T-helper 1 cell treated with Interleukin-12 subunit alpha and Interleukin-12 subunit beta and Interleukin-4 antibody, amounts not matched to agents 30 μg/mL and 1 μg/mL, for 36 hours (primary cell): ENCODE data around the gene SCAF1.
A peak's percentile ranks its signal among the peaks of the same experiment; 100 is the strongest.

Experiments
- H3K27ac Mint-ChIP-seq: one replicate; pipeline ENCODE4 v1.8.0; 2021; ENCODE audit warnings: mild to moderate bottlenecking, mixed read lengths
- H3K27me3 Mint-ChIP-seq: one replicate; pipeline ENCODE4 v1.8.0; 2021; ENCODE audit warnings: low read depth, mixed read lengths
- H3K36me3 Mint-ChIP-seq: one replicate; pipeline ENCODE4 v1.8.0; 2021; ENCODE audit warnings: low read depth, mixed read lengths
- H3K4me1 Mint-ChIP-seq: one replicate; pipeline ENCODE4 v1.8.0; 2021; ENCODE audit warnings: low read depth, mixed read lengths
- H3K4me3 Mint-ChIP-seq: one replicate; pipeline ENCODE4 v1.8.0; 2021; ENCODE audit warnings: mild to moderate bottlenecking, moderate library complexity, mixed read lengths
- H3K9me3 Mint-ChIP-seq: one replicate; pipeline ENCODE4 v1.8.0; 2021; ENCODE audit warnings: mixed read lengths

The SCAF1 gene

GRCh38 chr19:49679771-49680413, 37.9 kb downstream of the SCAF1 start:
- peak overlapping the region; percentile 28 for H3K4me3 Mint-ChIP-seq
- H3K27me3 Mint-ChIP-seq: no peaks in the 10 kb centered on the region
- H3K27ac Mint-ChIP-seq: peak overlapping the region; percentile 41
- no peaks in the 10 kb centered on the region for H3K9me3 Mint-ChIP-seq
- peaks cover 13% of the 10 kb centered on the region for H3K36me3 Mint-ChIP-seq
- peaks cover 23% of the 10 kb centered on the region for H3K4me1 Mint-ChIP-seq

DNA sequence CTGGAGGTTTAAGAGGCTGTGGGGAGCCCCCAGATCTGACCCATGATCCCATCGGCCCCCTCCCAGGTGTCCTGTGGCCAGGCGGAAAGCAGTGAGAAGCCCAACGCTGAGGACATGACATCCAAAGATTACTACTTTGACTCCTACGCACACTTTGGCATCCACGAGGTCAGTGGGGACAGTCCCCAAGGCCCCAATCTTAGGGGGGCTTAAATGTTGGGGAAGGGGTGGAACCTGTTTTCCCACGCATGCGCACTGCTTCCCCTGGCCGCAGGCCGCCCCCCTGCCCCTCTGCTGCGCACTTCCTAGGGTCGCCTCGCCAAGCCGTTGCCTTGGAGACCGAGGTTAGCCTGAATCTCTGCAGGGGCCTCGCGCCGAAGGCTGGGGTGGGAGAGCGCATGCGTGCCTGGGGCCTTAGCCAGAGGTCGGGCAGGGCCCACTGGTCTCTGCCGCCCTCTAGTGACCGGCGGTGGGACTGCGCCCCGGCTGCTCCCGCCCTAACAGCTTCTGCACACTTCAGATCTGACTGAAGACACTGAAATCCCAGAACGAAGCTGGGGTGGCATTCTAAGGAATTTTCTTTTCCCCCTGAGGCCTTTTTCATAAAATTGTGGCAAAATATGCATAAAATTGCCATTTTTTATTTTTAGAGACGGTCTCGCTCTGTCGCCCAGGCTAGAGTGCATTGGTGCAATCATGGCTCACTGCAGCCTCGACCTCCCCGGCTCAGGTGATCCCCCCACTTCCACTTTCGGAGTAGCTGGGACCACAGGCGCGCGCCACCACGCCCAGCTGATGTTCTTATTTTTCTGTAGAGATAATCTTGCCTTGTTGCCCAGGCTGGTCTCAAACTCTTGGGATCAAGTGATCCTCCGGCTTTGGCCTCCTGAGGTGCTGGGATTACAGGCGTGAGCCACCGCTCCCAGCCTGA, 38.7 kb downstream of the SCAF1 start:
- Mint-ChIP-seq H3K4me3 (no peak overlapping the region), H3K9me3 (no peaks in the 10 kb centered on the region), H3K4me1 (peaks cover 23% of the 10 kb centered on the region), H3K27me3 (no peaks in the 10 kb centered on the region), H3K36me3 (peaks cover 17% of the 10 kb centered on the region), H3K27ac (no peak overlapping the region)

DNA sequence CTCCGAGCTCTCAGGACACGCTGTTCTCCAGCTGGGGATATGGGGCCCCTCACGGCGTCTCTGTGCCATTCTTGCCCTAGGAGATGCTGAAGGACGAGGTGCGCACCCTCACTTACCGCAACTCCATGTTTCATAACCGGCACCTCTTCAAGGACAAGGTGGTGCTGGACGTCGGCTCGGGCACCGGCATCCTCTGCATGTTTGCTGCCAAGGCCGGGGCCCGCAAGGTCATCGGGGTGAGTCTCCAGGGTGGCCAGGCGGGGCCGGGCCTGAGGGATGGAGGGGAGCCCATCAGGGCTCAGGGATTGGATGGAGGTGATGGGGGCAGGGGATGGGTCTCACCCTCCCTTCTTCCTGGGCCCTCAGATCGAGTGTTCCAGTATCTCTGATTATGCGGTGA, 39.8 kb downstream of the SCAF1 start:
- Mint-ChIP-seq H3K4me1 (peaks cover 21% of the 10 kb centered on the region), H3K4me3 (no peak overlapping the region), H3K9me3 (no peaks in the 10 kb centered on the region), H3K36me3 (peaks cover 19% of the 10 kb centered on the region), H3K27me3 (no peaks in the 10 kb centered on the region), H3K27ac (no peak overlapping the region)

GRCh38 chr19:49682274-49682673, 40.3 kb downstream of the SCAF1 start:
- no peaks in the 10 kb centered on the region for H3K9me3 Mint-ChIP-seq
- no peaks in the 10 kb centered on the region for H3K27me3 Mint-ChIP-seq
- H3K4me3 Mint-ChIP-seq: no peak overlapping the region

GRCh38 chr19:49683814-49684250, 41.8 kb downstream of the SCAF1 start:
- Mint-ChIP-seq H3K4me1 (peaks cover 16% of the 10 kb centered on the region), H3K9me3 (no peaks in the 10 kb centered on the region), H3K36me3 (peaks cover 21% of the 10 kb centered on the region), H3K27me3 (no peaks in the 10 kb centered on the region), H3K27ac (no peak overlapping the region), H3K4me3 (no peak overlapping the region)

More at GRCh38 chr19:49682274-49682673, 40.3 kb downstream of the SCAF1 start:
- H3K27ac Mint-ChIP-seq: no peak overlapping the region
- H3K36me3 Mint-ChIP-seq: peaks cover 19% of the 10 kb centered on the region
- peaks cover 21% of the 10 kb centered on the region for H3K4me1 Mint-ChIP-seq

DNA sequence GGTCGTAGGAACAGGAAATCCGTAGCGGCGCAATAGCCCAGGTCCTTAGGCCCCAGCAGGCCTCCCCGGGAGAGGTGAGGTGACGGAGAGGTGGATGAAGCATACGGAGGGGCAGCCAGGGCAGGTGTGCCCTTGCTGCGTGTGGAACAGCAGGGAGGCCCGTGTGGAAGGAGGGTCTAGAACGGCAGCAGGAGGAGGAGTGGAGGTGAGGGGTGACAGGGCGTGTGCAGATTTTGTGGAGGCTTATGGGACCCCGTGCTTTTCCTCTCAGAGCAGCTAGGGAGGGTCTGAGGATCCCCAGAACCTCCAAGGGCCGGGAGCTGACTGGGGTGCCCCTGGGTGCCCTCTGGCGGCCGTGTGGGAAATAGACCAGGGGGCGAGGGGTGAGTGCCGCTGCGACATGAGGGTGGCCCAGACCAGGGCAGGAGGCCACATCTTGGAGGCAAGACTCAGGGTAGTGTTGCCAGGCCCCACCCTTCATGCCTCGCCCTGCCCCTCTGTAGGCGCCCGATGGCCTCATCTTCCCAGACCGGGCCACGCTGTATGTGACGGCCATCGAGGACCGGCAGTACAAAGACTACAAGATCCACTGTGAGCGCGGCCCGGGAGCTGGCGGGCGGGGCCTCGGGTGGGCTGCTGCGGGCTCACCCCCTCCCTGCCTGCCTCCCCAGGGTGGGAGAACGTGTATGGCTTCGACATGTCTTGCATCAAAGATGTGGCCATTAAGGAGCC, 42.4 kb downstream of the SCAF1 start:
- no peak overlapping the region for H3K27ac Mint-ChIP-seq
- H3K36me3 Mint-ChIP-seq: peaks cover 21% of the 10 kb centered on the region
- peaks cover 16% of the 10 kb centered on the region for H3K4me1 Mint-ChIP-seq
- H3K27me3 Mint-ChIP-seq: no peaks in the 10 kb centered on the region
- no peak overlapping the region for H3K4me3 Mint-ChIP-seq
- H3K9me3 Mint-ChIP-seq: no peaks in the 10 kb centered on the region

DNA sequence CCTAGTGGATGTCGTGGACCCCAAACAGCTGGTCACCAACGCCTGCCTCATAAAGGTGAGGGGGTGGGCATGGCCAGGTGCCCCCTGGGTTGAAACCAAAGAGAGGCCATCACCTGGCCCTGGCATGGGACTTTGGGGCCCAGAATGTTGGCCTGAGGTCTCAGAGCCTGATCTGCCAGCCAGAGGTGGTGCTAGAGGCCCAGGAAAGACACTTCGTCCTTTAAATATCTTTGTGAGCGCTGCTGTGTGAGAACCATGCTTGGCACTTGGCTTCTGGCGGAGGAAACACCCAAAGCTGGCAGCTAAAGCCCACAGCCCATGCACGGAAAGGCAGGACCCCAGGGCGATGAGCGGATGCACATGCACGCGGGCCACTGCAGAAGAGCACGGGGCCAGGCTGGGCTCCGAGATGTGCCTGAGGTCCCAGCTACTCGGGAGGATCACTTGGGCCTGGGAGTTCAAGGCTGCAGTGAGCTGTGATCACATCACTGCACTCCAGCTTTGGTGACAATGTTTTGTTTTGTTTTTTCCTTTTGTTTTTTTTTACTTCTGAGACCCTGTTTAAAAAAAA, 43.1 kb downstream of the SCAF1 start:
- no peak overlapping the region for H3K27ac Mint-ChIP-seq
- H3K4me1 Mint-ChIP-seq: peaks cover 14% of the 10 kb centered on the region
- peaks cover 25% of the 10 kb centered on the region for H3K36me3 Mint-ChIP-seq
- H3K4me3 Mint-ChIP-seq: no peak overlapping the region
- no peaks in the 10 kb centered on the region for H3K27me3 Mint-ChIP-seq
- no peaks in the 10 kb centered on the region for H3K9me3 Mint-ChIP-seq

GRCh38 chr19:49685845-49686332, 43.9 kb downstream of the SCAF1 start:
- Mint-ChIP-seq H3K4me3 (no peak overlapping the region), H3K27ac (peak overlapping the region; percentile 41), H3K36me3 (peaks cover 27% of the 10 kb centered on the region), H3K9me3 (no peaks in the 10 kb centered on the region), H3K27me3 (peaks cover 7% of the 10 kb centered on the region), H3K4me1 (peaks cover 18% of the 10 kb centered on the region)

DNA sequence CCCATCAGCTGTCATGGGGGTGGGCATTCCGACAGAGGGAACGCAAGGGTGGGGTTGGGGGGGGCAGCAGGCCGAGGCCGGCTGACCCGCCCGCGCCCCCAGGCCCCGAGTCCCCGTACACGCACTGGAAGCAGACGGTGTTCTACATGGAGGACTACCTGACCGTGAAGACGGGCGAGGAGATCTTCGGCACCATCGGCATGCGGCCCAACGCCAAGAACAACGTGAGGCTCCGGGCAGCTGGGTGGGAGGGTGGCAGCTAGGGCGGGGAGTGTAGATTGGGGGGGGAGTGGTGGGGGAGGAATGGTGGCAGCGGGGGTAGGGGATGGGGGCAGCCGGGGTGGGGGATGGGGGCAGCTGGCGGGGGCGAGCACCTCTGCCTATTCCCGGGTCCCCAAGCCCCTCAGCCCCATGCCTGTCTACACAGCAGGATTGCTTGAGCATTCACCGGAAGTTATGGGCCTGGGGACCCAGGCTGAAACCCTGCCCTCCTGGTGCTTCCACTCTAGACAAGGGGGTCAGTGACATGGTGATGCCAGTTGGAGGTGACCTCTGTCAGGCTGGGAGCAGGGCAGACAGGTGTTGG, 44.6 kb downstream of the SCAF1 start:
- H3K27me3 Mint-ChIP-seq: peaks cover 8% of the 10 kb centered on the region
- no peaks in the 10 kb centered on the region for H3K9me3 Mint-ChIP-seq
- peaks cover 26% of the 10 kb centered on the region for H3K36me3 Mint-ChIP-seq
- H3K4me1 Mint-ChIP-seq: peaks cover 21% of the 10 kb centered on the region
- H3K4me3 Mint-ChIP-seq: no peak overlapping the region
- no peak overlapping the region for H3K27ac Mint-ChIP-seq

DNA sequence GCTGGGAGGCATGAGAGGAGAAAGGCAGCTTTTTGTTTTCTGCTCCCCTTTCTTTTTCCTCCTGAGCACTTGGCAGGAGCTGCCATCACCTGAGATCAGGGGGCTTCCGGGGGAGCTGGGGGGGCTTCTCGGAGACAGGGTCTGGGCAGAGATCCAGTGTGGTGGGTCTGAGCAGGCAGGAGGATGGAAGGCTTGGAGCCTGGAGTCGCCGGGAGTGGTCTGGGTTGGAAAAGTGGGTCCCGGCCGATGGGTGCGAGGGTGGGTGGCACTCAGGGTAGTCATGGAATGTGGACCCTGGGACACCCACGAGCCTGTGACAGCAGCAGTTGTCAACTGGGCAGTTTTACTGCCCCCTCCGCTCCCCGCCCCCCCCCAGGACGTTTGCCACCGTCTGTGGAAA, 45.1 kb downstream of the SCAF1 start:
- Mint-ChIP-seq H3K36me3 (peaks cover 23% of the 10 kb centered on the region), H3K27me3 (peaks cover 8% of the 10 kb centered on the region), H3K4me1 (peaks cover 21% of the 10 kb centered on the region), H3K27ac (no peak overlapping the region), H3K4me3 (no peak overlapping the region), H3K9me3 (no peaks in the 10 kb centered on the region)

GRCh38 chr19:49687566-49688316, 45.7 kb downstream of the SCAF1 start:
- peaks cover 23% of the 10 kb centered on the region for H3K36me3 Mint-ChIP-seq
- H3K27me3 Mint-ChIP-seq: peaks cover 12% of the 10 kb centered on the region
- no peak overlapping the region for H3K4me3 Mint-ChIP-seq
- H3K4me1 Mint-ChIP-seq: peaks cover 18% of the 10 kb centered on the region
- H3K9me3 Mint-ChIP-seq: no peaks in the 10 kb centered on the region
- peak overlapping the region; percentile 17 for H3K27ac Mint-ChIP-seq

- H3K36me3 Mint-ChIP-seq: peaks cover 23% of the 10 kb centered on the region
- peaks cover 12% of the 10 kb centered on the region for H3K27me3 Mint-ChIP-seq
- no peak overlapping the region for H3K4me3 Mint-ChIP-seq
- no peaks in the 10 kb centered on the region for H3K9me3 Mint-ChIP-seq
- no peak overlapping the region for H3K27ac Mint-ChIP-seq
- H3K4me1 Mint-ChIP-seq: peaks cover 18% of the 10 kb centered on the region
Measured at GRCh38 chr19:49688531-49689132, 46.6 kb downstream of the SCAF1 start.
